GM18502 (cell line): ENCODE results near the gene C11orf52.

Source experiments
- ATAC-seq: cut with Tn5 transposase; IDR thresholded peaks from one replicate; pipeline ENCODE4 v1.9.1; 2021; ENCODE audit warnings: mild to moderate bottlenecking; ENCODE audit not compliant: unreplicated experiment, poor library complexity

The C11orf52 gene

DNA sequence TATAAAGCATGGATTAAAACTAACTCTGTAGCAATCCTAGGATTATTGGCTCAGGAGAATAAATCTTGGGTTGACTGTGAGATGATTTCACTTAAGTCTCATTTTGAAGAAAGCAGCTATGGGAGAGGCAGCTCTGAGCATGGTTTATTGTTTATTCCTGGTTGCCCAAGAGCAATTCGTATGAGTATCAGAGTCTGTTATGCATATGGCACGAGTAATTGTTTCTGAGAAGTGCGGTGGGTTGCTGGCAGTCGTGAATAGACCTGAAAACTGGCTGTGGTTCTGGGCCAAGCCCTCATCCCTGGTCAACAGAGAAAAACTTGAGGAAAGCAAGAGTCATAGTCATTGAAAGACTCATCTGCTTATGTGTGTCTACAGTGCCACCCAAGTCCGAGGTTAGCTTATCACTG, 45.2 kb downstream of the C11orf52 start:
- no peak for ATAC-seq

DNA sequence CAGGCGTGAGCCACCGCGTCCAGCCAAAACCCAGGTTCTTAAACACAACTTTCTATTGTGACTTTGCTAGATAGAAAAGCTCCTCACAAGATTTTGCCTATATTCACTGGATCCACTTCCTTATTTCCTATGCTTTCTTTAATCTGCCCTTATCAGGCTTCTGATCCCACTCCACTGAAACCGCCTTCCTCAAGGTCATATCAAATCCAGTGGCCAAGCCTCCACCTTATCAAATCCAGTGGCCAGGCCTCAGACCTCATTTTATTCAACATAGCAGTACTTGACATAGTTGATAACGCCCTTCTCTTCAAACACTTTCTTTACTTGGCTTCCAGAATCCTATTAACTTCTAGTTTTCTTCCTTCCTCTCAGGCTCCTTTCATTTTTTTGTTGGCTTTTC, 48.0 kb downstream of the C11orf52 start:
- no peak for ATAC-seq

- ATAC-seq: no peak
Observed at GRCh38 chr11:111967649-111968048, 48.9 kb downstream of the C11orf52 start.

DNA sequence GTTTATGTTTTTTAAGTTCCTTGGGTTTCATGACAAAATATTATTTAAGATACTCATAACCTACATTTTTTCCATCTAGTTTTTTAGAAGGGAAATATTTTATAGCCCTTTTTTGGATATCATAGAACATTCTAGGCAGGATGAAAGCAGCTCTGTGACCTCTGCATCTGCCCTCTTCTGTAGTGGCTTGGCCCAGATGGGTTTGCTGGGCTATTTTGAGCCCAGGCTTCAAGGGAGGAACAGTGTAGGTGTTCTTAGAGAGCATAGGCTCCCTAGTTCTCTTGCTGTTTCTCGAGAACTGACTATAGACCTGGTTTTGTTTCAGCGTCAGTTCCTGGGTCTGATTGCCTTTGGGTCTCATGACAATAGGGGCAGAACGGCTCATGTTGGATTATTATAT, 50.6 kb downstream of the C11orf52 start:
- ATAC-seq: no peak

DNA sequence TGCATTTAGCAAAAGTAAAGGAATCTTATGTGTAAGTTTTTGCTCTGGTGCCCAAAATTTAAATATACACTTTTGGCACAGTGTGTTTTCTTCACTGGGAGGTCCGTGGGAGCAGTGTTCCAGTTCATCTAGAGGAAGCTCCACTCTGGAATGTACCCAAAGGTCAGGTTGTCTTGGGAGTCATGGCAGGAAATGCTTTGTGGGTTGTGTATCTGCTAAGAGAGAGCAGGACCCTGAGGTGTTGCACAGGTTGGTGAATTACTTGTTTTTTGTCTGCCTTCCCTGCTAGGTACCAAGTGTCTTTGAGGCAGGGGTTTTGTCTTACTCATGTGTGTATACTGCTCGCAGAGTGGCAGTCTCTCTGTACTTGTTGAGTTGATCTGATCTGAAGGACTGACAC, 55.7 kb downstream of the C11orf52 start:
- no peak for ATAC-seq

- no peak for ATAC-seq
Observed at GRCh38 chr11:111975076-111975806, 56.5 kb downstream of the C11orf52 start.

DNA sequence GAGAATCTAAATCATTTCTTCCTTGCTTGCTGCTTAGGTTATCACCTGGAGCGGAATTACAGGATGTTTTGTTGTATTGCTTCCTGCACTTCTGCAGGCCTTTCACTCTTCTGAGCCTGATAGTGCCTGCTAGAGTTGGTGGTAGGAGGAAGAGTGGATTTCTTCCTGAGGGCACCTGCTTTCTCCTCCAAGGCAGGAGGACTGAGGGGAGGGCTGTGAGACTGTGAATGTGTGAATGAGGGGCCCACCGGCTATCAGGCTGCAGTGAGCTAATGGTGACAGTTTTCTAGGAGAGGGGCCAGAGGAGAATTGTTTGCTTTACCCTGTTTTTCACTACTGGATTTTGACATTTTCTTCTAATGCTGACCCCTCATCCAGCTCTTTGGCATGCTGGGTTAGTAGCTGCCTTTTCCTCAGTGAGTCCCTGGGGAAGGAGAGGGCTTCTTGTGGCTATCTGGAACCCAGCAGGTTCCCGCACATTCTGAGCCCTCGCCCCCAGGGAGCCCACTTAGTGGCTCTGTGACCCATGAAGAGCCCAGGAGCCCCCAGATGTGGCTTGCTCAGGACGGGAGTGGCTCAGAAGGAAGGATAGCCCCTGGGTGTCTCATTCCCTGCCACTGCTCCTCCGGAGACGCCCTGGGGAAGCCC, 57.5 kb downstream of the C11orf52 start:
- no peak for ATAC-seq
